ENCODE measurements around the gene ADAMTS14.

GRCh38 chr10:70690589-70690988 lies 18.3 kb downstream of the ADAMTS14 start:
- TF ChIP-seq NFIC (IDR thresholded peaks at IDR 0.05) (no peak), YY1 (IDR thresholded peaks at IDR 0.05; ENCODE audit: low read depth) (no peak), MAX (IDR thresholded peaks at IDR 0.05) (no peak), TCF12 (IDR thresholded peaks at IDR 0.05; ENCODE audit: low read depth) (no peak), EP300 (IDR thresholded peaks at IDR 0.05; ENCODE audit: borderline replicate concordance) (no peak), CREB1 (IDR thresholded peaks at IDR 0.05; ENCODE audit: low read depth) (no peak), EGR1 (IDR thresholded peaks at IDR 0.05) (no peak), CEBPB (IDR thresholded peaks at IDR 0.05) (no peak)

All from Ishikawa (cell line).